PC-3 (cell line): ENCODE measurements around the gene IL31RA. TPM values are rescaled to one million over a fixed set of nuclear protein-coding genes. Genes with fewer than 3 reads are reported as not detected.

Source experiments
- ATAC-seq: fragments of 200-7000 bp; cut with Tn5 transposase; 2 replicates; pipeline ENCODE4 v1.9.1; 2020; ENCODE audit warnings: mild to moderate bottlenecking, moderate library complexity
- BruUV-seq: library from RNA; stranded (reverse); fragments of 400-500 nt; replicated peaks from 2 replicates; lab custom pipeline; 2021; lab: Mats Ljungman, UMichigan
- CTCF ChIA-PET: fragments of 300-600 bp; sonication (Branson Sonifier 250); formaldehyde crosslinking; loops from one replicate; lab custom pipeline; 2022; ENCODE audit warnings: antibody characterized with exemption; lab: Charles Lee
- POLR2A ChIA-PET: fragments of 300-600 bp; sonication (Branson Sonifier 250); formaldehyde crosslinking; loops from one replicate; lab custom pipeline; 2022; ENCODE audit warnings: antibody characterized with exemption; ENCODE audit not compliant: unreplicated experiment; lab: Charles Lee
- DNase-seq: peaks from one replicate; pipeline ENCODE4 v3.0.0-alpha.2; 2015
- H2AFZ ChIP-seq: fragments of 300-600 bp; sonication (generic); 2 replicates; pipeline ENCODE4 v1.6.0; 2016; ENCODE audit warnings: antibody characterized with exemption, low read length
- H3F3A ChIP-seq: fragments of 300-600 bp; sonication (generic); one replicate; pipeline ENCODE4 v1.6.0; 2017; ENCODE audit warnings: antibody characterized with exemption, low read length, control low read depth, mild to moderate bottlenecking; ENCODE audit not compliant: unreplicated experiment
- H3K27ac ChIP-seq: fragments of 300-600 bp; sonication (generic); 2 replicates; pipeline ENCODE4 v1.5.1; 2016; ENCODE audit warnings: mild to moderate bottlenecking, low read length
- H3K27me3 ChIP-seq: fragments of 300-600 bp; sonication (generic); 2 replicates; pipeline ENCODE4 v1.6.1; 2016; ENCODE audit warnings: low read length, mixed read lengths
- H3K36me3 ChIP-seq: fragments of 300-600 bp; sonication (generic); 2 replicates; pipeline ENCODE4 v1.6.1; 2016; ENCODE audit warnings: low read depth, mixed run types, low read length, mixed read lengths
- H3K4me1 ChIP-seq: fragments of 300-600 bp; sonication (generic); 2 replicates; pipeline ENCODE4 v1.5.1; 2016; ENCODE audit warnings: low read length; ENCODE audit not compliant: insufficient read depth
- H3K4me2 ChIP-seq: fragments of 300-600 bp; sonication (generic); 2 replicates; pipeline ENCODE4 v1.6.0; 2016; ENCODE audit warnings: low read length
- H3K4me3 ChIP-seq: fragments of 300-600 bp; sonication (generic); 2 replicates; pipeline ENCODE4 v1.5.1; 2016; ENCODE audit warnings: mild to moderate bottlenecking, low read length, mixed read lengths
- H3K79me2 ChIP-seq: fragments of 300-600 bp; sonication (generic); 2 replicates; pipeline ENCODE4 v1.6.1; 2017; ENCODE audit warnings: low read length, mixed read lengths
- H3K9ac ChIP-seq: fragments of 300-600 bp; sonication (generic); 2 replicates; pipeline ENCODE4 v1.6.0; 2016; ENCODE audit warnings: mild to moderate bottlenecking, low read length
- H3K9me2 ChIP-seq: fragments of 300-600 bp; sonication (generic); replicated peaks from 2 replicates; pipeline ENCODE4 v1.6.1; 2016; ENCODE audit warnings: mixed run types, low read length, mixed read lengths
- H3K9me3 ChIP-seq: fragments of 300-600 bp; sonication (generic); 2 replicates; pipeline ENCODE4 v1.6.1; 2016; ENCODE audit warnings: low read length, mixed read lengths
- H4K20me1 ChIP-seq: fragments of 300-600 bp; sonication (generic); 2 replicates; pipeline ENCODE4 v1.6.1; 2016; ENCODE audit warnings: low read length, mixed read lengths
- CTCF ChIP-seq: fragments of 300-600 bp; sonication (generic); conservative IDR thresholded peaks from 2 replicates; pipeline ENCODE4 v1.5.1; 2017; ENCODE audit warnings: antibody characterized with exemption, low read depth, mild to moderate bottlenecking, low read length
- EZH2 ChIP-seq: fragments of 300-600 bp; sonication (generic); IDR thresholded peaks from one replicate; pipeline ENCODE4 v1.6.1; 2017; ENCODE audit warnings: antibody characterized with exemption, mild to moderate bottlenecking, low read length; ENCODE audit not compliant: unreplicated experiment
- EZH2phosphoT487 ChIP-seq: fragments of 300-600 bp; sonication (generic); IDR thresholded peaks from 2 replicates; pipeline ENCODE4 v1.6.1; 2018; ENCODE audit warnings: mild to moderate bottlenecking, antibody characterized with exemption, low read length, borderline replicate concordance
- intact Hi-C: fragments of 100-400 bp; cut with micrococcal nuclease; formaldehyde crosslinking; loops from 2 replicates; pipeline ENCODE4 v1.9.0; 2023
- total RNA-seq: library from RNA; depleted of rRNA; stranded (reverse); fragments of >200 nt; gene quantifications from 2 replicates; pipeline ENCODE4 v1.2.3, GENCODE V29; 2014

The IL31RA gene
- total RNA-seq, 1 experiment from 2014 or later: 1.6 TPM

DNA sequence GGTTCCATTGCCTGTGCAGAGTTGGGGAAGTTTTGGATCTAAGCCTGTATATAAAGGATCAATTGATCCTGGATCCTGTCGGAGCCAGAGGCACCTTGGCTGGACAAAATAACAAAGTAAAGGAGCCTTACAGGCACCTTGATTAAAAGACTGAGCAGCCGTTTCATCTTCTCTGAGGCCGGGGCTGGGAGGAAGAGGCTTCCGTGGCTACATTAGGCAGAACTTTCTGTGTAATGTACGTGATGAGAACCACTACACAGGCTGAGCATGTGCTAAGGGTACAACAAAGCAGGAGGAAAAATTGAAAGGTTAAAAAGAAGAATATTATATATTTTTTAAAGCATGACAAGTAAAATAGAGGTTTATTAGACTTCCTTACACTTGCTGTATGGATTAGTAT, 37.0 kb downstream of the IL31RA start:
- Histone ChIP-seq H3K4me2 (no peak overlapping the region), H4K20me1 (no peaks in the 10 kb centered on the region), H3K27me3 (no peaks in the 10 kb centered on the region), H2AFZ (no peak overlapping the region), H3F3A (no peaks in the 10 kb centered on the region), H3K9ac (no peak overlapping the region), H3K9me3 (no peaks in the 10 kb centered on the region), H3K4me1 (no peaks in the 10 kb centered on the region), H3K4me3 (no peak overlapping the region), H3K36me3 (no peaks in the 10 kb centered on the region), H3K9me2 (no peaks in the 10 kb centered on the region), H3K27ac (no peak overlapping the region), H3K79me2 (no peaks in the 10 kb centered on the region)
- no peak for DNase-seq
- intact Hi-C loops: no loop called here
- BruUV-seq: no TSS peak
- POLR2A ChIA-PET: no interaction called here
- ATAC-seq: no peak
- no peak for TF ChIP-seq CTCF
- CTCF ChIA-PET: no interaction called here

GRCh38 chr5:55892479-55892878, 41.3 kb downstream of the IL31RA start:
- H3K4me3 ChIP-seq: no peak overlapping the region
- H3K27ac ChIP-seq: no peak overlapping the region
- no peaks in the 10 kb centered on the region for H3K4me1 ChIP-seq
- no peak overlapping the region for H3K9ac ChIP-seq
- no peaks in the 10 kb centered on the region for H4K20me1 ChIP-seq
- POLR2A ChIA-PET: no interaction called here
- intact Hi-C loops: no loop called here
- no peaks in the 10 kb centered on the region for H3K79me2 ChIP-seq
- no peaks in the 10 kb centered on the region for H3K9me3 ChIP-seq
- H3K9me2 ChIP-seq: no peaks in the 10 kb centered on the region
- no peak for ATAC-seq
- TF ChIP-seq CTCF (no peak), EZH2phosphoT487 (no peak), EZH2 (no peak)
- H3K27me3 ChIP-seq: no peaks in the 10 kb centered on the region
- H3K4me2 ChIP-seq: no peak overlapping the region
- H3F3A ChIP-seq: no peaks in the 10 kb centered on the region
- H2AFZ ChIP-seq: no peak overlapping the region
- no TSS peak for BruUV-seq
- CTCF ChIA-PET: no interaction called here
- no peaks in the 10 kb centered on the region for H3K36me3 ChIP-seq
- no peak for DNase-seq

GRCh38 chr5:55894135-55894534, 43.0 kb downstream of the IL31RA start:
- Histone ChIP-seq H3F3A (no peaks in the 10 kb centered on the region), H3K4me2 (no peak overlapping the region), H2AFZ (no peak overlapping the region), H3K36me3 (no peaks in the 10 kb centered on the region), H3K9me2 (no peaks in the 10 kb centered on the region), H4K20me1 (no peaks in the 10 kb centered on the region), H3K4me3 (no peak overlapping the region), H3K4me1 (peaks cover 2% of the 10 kb centered on the region; the same call in 1 of the 2 replicates), H3K27ac (no peak overlapping the region), H3K27me3 (no peaks in the 10 kb centered on the region), H3K9me3 (no peaks in the 10 kb centered on the region), H3K9ac (no peak overlapping the region), H3K79me2 (no peaks in the 10 kb centered on the region)
- DNase-seq (no peak), ATAC-seq (no peak)
- TF ChIP-seq CTCF (no peak), EZH2phosphoT487 (no peak), EZH2 (no peak)
- POLR2A ChIA-PET: no interaction called here
- intact Hi-C loops: no loop called here
- no TSS peak for BruUV-seq
- CTCF ChIA-PET: no interaction called here
